Astrocyte (in vitro differentiated cells and primary cell): ENCODE measurements around the gene DMXL1.

Source experiments
- EZH2 ChIP-seq: IDR thresholded peaks from 2 replicates; pipeline ENCODE4 v1.6.1; 2012; ENCODE audit warnings: mild to moderate bottlenecking, low read length, inconsistent platforms; ENCODE audit not compliant: insufficient read depth
- TF ChIP-seq, protein P1 (sequence below): IDR thresholded peaks from 2 replicates; pipeline ENCODE4 v1.5.1; 2011; ENCODE audit warnings: low read depth, mild to moderate bottlenecking, inconsistent platforms, low read length, moderate library complexity; ENCODE audit not compliant: insufficient read depth

DNA sequence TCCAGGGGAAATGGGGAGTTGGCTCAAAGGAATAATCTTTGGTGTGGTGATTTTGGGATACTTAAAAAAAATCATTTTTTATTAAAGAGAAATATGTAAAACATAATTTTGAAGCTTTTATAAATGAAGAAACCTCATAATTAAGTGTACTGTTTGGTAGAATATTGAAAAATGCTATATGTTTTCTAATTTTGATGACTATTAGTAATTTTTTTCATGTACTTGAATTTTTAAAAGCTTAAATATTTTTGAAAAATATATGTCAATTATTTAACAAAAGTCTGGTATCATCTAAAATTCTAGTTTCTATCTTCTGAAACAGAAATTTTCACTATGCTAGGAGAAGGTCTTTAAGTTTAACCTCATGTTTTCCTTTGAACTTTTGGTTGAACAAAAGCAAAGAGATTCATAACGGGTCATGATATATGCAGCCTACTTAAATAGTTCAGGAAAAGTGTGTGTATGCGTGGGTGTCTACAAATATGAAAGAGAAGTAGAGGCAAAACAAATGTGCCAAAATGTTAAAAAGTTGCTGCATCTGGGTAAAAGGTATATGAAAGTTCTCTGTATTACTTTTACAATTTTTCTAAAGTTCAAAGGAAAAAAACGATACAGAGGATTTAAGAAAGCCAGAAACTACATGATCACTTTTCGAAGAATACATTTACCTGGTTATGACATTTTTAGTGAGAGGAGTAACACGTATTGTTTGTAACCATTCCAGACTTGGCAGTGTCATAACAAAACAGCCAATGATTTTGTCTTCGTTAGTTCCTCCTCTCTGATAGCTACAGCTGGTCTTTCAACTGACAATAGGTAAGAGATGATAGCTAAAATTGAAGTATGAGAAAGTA lies 167.6 kb downstream of the DMXL1 start:
- TF ChIP-seq, protein P1, sequence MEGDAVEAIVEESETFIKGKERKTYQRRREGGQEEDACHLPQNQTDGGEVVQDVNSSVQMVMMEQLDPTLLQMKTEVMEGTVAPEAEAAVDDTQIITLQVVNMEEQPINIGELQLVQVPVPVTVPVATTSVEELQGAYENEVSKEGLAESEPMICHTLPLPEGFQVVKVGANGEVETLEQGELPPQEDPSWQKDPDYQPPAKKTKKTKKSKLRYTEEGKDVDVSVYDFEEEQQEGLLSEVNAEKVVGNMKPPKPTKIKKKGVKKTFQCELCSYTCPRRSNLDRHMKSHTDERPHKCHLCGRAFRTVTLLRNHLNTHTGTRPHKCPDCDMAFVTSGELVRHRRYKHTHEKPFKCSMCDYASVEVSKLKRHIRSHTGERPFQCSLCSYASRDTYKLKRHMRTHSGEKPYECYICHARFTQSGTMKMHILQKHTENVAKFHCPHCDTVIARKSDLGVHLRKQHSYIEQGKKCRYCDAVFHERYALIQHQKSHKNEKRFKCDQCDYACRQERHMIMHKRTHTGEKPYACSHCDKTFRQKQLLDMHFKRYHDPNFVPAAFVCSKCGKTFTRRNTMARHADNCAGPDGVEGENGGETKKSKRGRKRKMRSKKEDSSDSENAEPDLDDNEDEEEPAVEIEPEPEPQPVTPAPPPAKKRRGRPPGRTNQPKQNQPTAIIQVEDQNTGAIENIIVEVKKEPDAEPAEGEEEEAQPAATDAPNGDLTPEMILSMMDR: no peak
- no peak for TF ChIP-seq EZH2
